Retinal pigment epithelial cell (primary cell): ENCODE results near the gene LGALS9.
A peak's percentile ranks its signal among the peaks of the same experiment; 100 is the strongest.
"Not testable (repeated sequence)": the region's sequence is repeated elsewhere in the genome, so short reads cannot be mapped to it uniquely, and the experiment has no call there.

Experiments used
- DNase-seq: peaks from one replicate; pipeline ENCODE4 v3.0.0-alpha.2; 2010; ENCODE audit warnings: low read depth
- H3K4me3 ChIP-seq: 2 replicates; pipeline ENCODE4 v1.5.1; 2011; ENCODE audit warnings: mild to moderate bottlenecking, low read length, control low read depth, moderate library complexity
- TF ChIP-seq, protein P1 (sequence below): conservative IDR thresholded peaks from 2 replicates; pipeline ENCODE4 v1.5.1; 2011; ENCODE audit warnings: low read depth, low read length, control low read depth, inconsistent platforms

Gene LGALS9

DNA sequence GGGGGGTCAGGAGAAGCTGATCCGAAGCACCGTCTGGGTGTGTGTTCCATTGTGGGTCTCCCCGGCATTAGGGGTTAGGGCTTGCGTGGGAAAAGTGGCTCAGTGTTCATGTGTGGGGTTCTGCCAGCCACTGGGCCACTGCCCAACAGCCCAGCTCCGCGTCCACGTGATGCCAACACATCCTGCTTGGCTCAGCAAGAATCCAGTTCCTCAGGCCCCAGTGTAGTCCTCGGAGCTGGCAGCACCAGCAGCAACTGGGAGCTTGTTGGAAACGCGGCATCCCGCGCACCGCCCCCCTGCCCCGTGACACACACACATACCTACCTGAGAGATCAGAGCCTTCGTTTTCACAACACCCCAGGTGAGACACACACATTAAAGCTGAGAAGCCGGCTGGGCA, 18.9 kb downstream of the LGALS9 start:
- no peak for DNase-seq
- TF ChIP-seq, protein P1, sequence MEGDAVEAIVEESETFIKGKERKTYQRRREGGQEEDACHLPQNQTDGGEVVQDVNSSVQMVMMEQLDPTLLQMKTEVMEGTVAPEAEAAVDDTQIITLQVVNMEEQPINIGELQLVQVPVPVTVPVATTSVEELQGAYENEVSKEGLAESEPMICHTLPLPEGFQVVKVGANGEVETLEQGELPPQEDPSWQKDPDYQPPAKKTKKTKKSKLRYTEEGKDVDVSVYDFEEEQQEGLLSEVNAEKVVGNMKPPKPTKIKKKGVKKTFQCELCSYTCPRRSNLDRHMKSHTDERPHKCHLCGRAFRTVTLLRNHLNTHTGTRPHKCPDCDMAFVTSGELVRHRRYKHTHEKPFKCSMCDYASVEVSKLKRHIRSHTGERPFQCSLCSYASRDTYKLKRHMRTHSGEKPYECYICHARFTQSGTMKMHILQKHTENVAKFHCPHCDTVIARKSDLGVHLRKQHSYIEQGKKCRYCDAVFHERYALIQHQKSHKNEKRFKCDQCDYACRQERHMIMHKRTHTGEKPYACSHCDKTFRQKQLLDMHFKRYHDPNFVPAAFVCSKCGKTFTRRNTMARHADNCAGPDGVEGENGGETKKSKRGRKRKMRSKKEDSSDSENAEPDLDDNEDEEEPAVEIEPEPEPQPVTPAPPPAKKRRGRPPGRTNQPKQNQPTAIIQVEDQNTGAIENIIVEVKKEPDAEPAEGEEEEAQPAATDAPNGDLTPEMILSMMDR, result no peak
- H3K4me3 ChIP-seq, result no peak overlapping the region

DNA sequence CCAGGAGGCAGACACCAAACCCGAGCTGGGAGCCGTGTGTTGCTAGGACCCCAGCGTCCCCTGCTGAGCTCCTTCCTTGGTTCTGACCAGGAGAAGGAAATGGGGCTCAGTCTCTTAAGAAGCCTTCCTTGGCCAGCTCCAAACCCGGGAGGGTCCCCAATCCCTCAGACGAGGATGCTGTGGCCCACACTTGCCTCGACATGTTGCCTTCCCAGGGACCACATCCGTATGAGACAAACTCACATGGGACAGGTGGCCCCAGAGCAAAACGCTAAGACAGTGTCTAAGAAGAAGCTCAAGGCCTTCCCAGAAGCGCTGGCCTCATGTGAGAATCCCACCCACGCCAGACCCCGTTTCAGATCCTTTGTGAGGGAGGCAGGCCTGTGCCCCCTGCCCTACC, 19.8 kb downstream of the LGALS9 start:
- DNase-seq, result no peak
- no peak overlapping the region for H3K4me3 ChIP-seq
- TF ChIP-seq, protein P1, result no peak

DNA sequence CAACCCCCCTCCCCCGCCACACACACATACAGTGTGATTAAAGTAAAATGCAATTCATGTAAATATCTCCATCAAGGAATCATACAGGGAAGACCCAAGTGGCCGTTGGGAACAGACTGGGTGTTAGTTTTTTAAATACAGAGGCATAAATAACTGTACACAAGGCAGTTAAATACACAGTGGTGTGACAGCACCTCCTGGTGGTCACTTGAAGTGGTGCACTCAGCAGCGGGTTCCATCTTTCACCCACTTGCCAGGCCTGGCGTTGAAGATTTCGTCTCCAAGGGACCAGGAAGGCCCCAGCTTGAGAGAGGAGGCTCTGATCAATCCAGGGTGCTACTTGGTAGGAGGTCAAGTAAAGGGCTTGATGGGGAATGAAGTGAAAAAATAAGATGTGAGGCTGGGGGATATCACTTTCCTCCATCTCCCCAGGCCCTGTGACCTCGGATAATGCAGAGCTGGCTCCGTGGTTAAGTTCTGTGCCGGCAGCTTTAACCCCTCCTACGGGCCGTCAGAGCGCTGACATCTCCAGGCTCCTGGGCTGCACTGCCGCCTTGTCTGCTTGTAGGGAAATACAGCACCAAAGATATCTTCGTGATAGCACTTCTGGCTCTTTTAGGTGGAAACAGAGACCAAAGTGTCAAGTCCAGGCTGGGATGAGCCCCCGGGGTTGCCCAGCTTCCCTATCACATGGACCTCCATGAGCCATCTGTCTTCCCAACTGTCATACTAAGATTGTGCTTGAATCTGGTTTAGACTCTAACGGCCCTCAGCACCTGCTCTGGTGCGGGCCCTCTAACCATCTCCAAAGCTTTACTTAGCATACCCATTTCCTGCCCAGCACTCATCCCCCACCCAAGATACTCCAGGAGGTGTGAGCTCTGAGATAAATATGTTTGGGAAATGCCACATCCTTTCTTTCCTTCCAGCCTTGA, 20.7 kb downstream of the LGALS9 start:
- no peak for DNase-seq
- H3K4me3 ChIP-seq, result no peak overlapping the region
- TF ChIP-seq, protein P1, result peak; percentile 72

DNA sequence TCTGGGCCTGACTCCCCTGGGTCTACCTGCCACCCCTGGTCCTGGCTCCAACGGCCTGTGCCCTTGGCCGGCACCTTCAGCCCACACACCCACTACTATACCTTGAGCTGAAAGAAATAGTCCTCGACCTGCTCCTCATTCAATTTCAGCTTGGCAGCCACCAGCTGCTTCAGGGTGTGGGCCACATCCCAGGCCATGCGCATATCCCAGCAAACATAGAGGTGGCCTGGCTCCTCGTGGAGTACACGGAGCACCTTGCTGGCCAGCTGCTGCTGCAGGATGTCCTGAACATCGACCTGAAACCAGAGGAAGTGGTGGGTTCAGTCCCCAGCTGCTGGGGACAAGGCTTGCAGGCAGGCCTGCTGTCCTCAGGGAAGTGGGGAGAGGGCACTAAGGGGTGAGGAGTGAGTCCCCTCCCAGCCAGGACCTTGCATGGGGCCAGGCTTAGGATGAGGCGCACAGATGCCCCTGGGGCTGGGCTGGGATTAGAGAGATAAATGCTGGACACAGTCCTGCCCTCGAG, 22.5 kb downstream of the LGALS9 start:
- DNase-seq, result not testable (repeated sequence)

DNA sequence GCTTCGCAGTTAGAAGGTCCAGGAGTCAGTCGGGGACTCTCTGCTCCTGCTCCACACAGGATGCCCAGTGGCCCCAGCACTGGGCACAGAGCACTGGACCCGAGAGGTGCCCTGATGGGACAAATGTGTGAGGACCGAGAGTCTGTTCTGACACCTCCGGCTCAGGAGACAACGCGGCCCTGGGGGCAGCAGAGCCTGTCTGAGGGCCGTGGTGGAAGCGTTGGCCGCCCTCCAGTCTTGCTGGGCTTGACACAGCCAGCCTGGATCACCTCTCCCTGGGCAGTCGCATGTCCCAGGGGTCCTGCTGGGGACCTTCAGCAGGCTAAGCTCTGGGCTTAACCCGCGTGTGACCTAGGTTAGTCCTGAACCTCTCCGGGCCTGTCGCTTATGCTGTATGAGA, 23.1 kb downstream of the LGALS9 start:
- no peak for DNase-seq
- TF ChIP-seq, protein P1, result no peak
- H3K4me3 ChIP-seq, result no peak overlapping the region

More for the DNA sequence above, 22.5 kb downstream of the LGALS9 start:
- not testable (repeated sequence) for H3K4me3 ChIP-seq

DNA sequence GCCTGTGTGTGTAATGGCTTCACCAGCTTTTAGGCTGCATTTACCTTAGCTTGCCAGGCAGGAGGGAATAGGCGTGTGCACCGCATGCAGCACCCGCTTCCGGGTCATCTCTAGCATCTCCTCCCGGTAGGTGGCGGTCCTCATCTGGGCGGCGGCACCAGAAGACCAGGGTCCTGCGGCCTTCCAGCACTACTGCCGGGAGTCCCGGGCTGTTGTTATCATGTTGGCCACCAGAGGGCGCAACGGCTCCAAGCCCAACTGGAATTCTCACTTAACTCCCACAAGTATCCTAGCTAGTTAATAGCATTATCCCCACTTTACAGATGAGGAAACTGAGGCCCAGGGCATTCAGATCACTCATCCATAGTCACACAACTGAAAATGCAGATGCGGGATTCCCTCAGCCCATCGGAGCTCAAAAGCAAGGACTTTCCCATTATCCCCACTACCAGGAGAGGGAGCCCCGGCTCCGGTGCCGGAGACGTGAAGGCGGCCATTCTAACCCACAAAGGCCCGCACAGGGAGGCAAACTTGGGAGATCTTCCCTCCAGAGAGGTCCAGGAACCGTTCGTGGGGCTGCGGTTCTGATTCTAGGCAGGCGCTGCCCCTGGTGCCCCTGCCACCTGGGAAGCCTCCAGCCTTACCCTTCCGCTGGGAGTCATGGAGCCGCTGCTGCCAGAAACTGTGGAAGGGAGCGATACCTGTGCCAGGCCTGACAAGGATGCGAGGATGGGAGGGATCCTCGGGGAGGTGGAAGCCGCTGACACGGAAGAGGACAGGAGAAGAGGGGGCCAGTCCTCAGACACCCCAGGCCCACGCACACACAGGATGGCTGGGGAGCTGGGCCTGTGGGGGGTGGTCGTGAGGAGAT, 23.9 kb downstream of the LGALS9 start:
- H3K4me3 ChIP-seq, result no peak overlapping the region
- peak; percentile 9 for DNase-seq
- TF ChIP-seq, protein P1, result peak; percentile 82

DNA sequence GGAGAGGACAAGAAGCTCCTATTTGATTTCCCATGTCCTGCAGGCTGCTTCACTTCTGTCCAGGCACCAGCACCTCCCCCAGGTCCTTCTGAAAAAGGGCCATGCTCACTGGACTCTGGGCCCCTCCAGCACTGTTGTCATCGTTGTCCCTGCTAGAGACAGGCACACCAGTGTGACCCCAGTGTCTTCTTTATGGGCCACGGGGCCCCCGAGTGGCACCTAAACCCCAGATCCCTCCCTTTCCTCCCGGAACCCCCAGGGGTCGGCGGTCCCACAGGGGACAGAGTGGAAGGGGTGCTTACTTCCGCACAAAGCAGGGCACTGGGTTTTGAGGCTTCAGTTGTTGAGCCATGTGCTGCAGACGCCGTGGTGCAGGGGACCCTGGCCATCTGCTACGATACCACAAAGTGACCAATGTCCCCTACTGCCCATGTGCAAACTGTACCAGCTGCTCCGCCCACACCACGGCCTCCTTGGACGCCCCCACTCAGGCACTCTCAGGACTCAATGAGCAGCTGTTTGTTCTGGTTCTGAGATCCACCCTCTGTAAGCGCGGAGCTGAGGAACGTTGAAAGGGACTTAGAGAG, 24.6 kb downstream of the LGALS9 start:
- DNase-seq, result not testable (repeated sequence)

DNA sequence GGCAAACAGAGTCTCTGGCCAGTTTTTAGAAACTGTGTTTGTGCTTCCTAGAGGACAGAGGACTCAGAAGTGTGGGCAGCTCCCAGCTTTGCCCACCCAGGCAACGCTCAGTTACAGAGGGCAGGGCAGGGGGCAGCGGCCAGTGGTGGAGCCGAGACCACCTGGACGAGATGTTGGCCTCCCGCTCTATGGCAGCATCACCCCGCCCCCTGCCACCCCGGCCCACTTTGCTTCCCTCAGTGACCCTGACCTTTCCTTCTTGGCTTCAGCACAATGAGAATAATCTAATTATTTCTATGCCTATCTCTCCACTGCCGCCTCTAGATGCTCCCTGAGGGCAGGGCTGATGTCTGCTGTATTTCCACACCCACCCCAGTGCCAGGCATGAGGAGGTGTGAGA, 25.6 kb downstream of the LGALS9 start:
- not testable (repeated sequence) for DNase-seq, H3K4me3 ChIP-seq

More for the DNA sequence above, 24.6 kb downstream of the LGALS9 start:
- not testable (repeated sequence) for H3K4me3 ChIP-seq
